OCI-LY7 (cell line): ENCODE measurements around the gene BTBD2.

Experiments
- EZH2phosphoT487 ChIP-seq: fragments of 200-600 bp; sonication (generic); IDR thresholded peaks from 2 replicates; pipeline ENCODE4 v1.6.1; 2018; ENCODE audit warnings: low read depth, borderline replicate concordance, mild to moderate bottlenecking, mixed run types, antibody characterized with exemption, low read length, moderate library complexity, mixed read lengths
- TF ChIP-seq, protein P1 (sequence below): fragments of 200-600 bp; sonication (generic); conservative IDR thresholded peaks from 2 replicates; pipeline ENCODE4 v1.5.1; 2014; ENCODE audit warnings: mild to moderate bottlenecking, antibody characterized with exemption, low read length, moderate library complexity, mixed read lengths

DNA sequence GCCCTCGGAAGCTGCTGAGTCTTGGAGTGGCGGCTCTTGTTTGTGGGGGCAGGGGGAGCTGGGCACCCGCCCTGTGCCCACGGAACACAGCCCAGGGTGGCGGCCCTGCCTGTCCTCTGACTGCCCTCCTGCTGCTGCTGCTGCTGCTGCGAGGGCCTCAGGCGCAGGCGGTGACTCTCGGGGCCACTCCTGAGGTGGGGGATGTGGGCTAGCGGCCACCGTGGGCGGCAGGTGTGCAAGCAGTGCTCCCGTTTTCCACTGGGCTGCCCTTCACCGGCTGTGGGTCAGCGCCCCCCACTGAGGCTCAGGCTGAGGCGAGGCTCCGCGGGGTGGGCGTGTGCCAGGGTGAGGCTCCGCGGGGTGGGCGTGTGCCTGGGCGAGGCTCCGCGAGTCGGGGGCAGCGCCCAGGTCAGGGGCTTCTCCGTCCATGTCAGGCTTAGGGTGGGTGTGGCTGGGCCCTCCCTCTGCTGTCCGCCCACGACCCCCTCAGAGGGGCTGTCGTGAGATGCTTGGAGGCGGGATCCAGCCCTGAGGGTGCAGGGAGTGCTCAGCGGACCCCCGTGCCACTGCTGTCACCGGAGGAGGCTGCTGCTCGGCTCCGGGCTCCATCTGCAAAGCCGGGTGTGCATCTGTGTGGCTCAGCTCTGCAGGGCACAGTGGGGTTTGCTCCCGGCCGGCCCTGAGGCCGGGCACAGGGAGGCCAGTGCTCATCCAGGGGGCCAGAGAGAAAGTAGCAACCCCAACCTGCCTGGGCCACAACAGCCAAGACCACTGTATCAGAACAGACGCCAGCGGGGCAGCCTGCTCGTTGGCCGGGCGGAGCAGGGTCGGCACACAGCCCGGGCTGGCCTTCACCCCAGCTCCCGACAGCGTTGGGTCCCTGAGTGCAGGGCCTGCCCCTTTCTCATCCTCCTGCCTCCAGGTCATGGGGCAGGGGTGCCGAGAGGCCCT, 60.1 kb downstream of the BTBD2 start:
- TF ChIP-seq, protein P1, sequence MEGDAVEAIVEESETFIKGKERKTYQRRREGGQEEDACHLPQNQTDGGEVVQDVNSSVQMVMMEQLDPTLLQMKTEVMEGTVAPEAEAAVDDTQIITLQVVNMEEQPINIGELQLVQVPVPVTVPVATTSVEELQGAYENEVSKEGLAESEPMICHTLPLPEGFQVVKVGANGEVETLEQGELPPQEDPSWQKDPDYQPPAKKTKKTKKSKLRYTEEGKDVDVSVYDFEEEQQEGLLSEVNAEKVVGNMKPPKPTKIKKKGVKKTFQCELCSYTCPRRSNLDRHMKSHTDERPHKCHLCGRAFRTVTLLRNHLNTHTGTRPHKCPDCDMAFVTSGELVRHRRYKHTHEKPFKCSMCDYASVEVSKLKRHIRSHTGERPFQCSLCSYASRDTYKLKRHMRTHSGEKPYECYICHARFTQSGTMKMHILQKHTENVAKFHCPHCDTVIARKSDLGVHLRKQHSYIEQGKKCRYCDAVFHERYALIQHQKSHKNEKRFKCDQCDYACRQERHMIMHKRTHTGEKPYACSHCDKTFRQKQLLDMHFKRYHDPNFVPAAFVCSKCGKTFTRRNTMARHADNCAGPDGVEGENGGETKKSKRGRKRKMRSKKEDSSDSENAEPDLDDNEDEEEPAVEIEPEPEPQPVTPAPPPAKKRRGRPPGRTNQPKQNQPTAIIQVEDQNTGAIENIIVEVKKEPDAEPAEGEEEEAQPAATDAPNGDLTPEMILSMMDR: no peak
- no peak for TF ChIP-seq EZH2phosphoT487
